GM19193 (cell line): Measurements from ENCODE around the gene NOTO.
A peak's percentile ranks its signal among the peaks of the same experiment; 100 is the strongest.

Experiments
- POLR2A ChIP-seq: IDR thresholded peaks from 4 replicates; pipeline ENCODE4 v1.6.1; 2011; ENCODE audit not compliant: insufficient read depth, insufficient read length; ENCODE audit errors: extremely low read depth

NOTO gene

GRCh38 chr2:73250872-73251846, 48.8 kb downstream of the NOTO start:
- no peak for TF ChIP-seq POLR2A

DNA sequence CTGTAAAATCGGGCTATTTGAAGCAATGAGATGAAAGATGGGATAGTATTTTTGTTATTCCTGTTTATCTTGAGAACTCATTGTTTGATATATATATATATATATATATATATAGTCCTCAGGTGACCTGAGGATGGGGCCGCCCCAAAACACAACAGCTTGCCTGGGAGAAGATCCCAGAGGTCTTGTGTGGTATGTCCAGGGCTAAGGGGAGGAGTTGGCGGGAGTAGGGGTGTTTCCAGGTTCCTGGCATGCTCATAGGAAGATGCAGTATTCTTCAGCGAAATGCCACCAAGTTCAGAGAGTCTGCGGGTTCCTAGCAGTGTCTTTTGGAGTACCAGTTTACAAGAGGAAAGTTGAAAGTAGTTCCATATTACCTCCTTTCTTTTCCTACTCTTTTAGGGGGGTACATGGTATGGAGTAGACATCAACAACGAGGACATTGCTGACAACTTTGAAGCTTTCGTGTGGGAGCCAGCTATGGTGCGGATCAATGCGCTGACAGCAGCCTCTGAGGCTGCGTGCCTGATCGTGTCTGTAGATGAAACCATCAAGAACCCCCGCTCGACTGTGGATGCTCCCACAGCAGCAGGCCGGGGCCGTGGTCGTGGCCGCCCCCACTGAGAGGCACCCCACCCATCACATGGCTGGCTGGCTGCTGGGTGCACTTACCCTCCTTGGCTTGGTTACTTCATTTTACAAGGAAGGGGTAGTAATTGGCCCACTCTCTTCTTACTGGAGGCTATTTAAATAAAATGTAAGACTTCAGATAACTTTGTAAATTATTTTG, 50.1 kb downstream of the NOTO start:
- no peak for TF ChIP-seq POLR2A

GRCh38 chr2:73253400-73253799, 51.0 kb downstream of the NOTO start:
- no peak for TF ChIP-seq POLR2A

GRCh38 chr2:73253901-73254300, 51.5 kb downstream of the NOTO start:
- peak; percentile 17 for TF ChIP-seq POLR2A

DNA sequence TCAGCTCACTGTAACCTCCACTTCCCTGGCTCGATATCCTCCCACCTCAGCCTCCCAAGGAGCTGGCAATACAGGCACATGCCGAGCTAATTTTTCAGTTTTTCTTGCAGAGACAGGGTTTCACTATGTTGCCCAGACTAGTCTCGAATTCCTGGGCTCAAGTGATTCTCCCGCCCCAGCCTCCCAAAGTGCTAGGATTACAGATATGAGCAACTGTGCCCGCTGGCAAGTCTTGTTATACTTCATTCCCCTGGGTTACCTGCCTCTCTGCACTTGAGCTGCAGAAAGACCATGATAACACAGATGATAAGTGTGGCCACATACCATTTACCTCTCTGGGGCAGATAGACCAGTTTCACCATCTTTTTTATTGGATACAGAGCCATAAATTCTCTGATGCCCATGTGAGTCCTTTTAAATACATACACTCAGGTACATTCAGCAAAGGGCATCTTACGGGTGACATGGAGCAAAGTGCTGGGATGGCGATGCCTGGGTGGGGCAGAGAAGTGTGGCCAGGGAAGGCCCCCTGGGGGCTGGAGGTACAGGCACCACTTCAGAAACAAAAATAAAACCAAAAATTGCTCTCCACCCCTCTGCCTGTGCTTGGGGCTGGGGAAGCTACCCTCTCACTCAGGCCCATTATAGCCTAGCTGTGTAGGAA, 52.1 kb downstream of the NOTO start:
- no peak for TF ChIP-seq POLR2A

- TF ChIP-seq POLR2A: no peak
Measured at GRCh38 chr2:73255007-73255644, 52.8 kb downstream of the NOTO start.

- TF ChIP-seq POLR2A: no peak
Measured at GRCh38 chr2:73255907-73256617, 53.7 kb downstream of the NOTO start.

DNA sequence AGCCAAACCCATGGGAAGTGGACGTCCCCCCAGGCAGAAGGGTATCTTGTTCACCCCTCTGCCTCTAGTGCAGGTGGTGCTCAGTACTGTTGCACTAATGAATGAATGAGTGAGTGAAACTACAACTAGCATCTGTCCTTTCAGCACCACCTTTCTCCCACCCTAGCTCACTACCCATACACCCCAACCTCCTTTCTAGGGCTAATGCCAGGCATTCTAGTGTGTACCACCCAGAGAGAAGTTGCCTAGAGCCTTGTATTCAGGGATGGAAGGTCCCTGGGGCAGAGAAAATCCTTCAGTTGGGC, 54.2 kb downstream of the NOTO start:
- no peak for TF ChIP-seq POLR2A

GRCh38 chr2:73257021-73257420, 54.6 kb downstream of the NOTO start:
- TF ChIP-seq POLR2A: no peak

- TF ChIP-seq POLR2A: no peak
Measured at GRCh38 chr2:73257425-73258125, 55.2 kb downstream of the NOTO start.

GRCh38 chr2:73258186-73258912, 56.0 kb downstream of the NOTO start:
- no peak for TF ChIP-seq POLR2A

DNA sequence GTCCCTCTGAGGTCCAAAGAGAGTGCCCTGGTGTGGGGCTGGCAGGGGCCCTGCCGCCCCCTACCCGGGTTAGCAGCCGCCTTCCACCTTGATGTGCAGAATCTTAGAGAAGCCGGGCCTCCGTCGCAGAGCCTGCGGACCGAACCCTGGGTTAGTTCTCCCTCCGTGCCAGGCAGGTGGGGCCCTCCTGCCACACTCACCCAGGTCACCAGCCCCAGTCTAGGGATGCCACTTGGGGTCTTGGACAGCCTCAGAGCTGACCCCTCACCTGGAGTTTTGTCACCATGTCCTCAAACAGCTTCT, 56.5 kb downstream of the NOTO start:
- no peak for TF ChIP-seq POLR2A

DNA sequence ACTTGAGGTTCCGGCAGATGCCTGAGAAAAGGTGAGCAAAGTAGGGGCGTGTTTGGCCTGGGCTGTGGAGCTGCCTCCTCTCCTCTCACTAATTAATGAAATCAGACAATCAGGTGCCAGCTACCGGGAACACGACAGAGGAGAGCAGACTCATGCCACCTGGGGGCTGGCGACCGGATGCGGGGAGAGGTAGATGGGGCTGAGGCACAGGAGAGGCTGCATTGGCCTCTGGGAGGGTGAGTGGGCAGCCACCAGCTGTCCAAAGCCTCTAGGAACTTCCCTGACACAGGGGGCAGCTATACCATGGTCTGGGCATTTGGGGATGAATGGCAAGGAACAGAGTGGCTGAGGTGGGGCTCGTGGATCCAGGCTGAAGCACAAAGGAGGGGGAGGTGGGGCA, 56.9 kb downstream of the NOTO start:
- TF ChIP-seq POLR2A: no peak
